AG04450 (cell line): Measurements from ENCODE around the gene TLE1. TPM values are rescaled to one million over a fixed set of nuclear protein-coding genes. Genes with fewer than 3 reads are reported as not detected.

Experiments
- CTCF ChIA-PET: fragments of 300-600, 350-600 bp; formaldehyde crosslinking; extraction: SDS; loops from one replicate; lab custom pipeline; 2022; ENCODE audit warnings: antibody characterized with exemption, inconsistent platforms; lab: Charles Lee
- POLR2A ChIA-PET: fragments of 350-600 bp; formaldehyde crosslinking; extraction: SDS; loops from one replicate; lab custom pipeline; 2021; ENCODE audit warnings: antibody characterized with exemption, inconsistent platforms; lab: Yijun Ruan, JAX
- DNase-seq: peaks from one replicate; pipeline ENCODE4 v3.0.0-alpha.2; 2011; ENCODE audit warnings: low read depth, low spot score
- H3K27ac ChIP-seq: one replicate; pipeline ENCODE4 v1.5.1; 2012; ENCODE audit warnings: low read depth, low read length, control low read depth
- H3K27me3 ChIP-seq: one replicate; pipeline ENCODE4 v1.6.0; 2012; ENCODE audit warnings: low read length; ENCODE audit not compliant: control insufficient read depth, insufficient read depth
- H3K4me3 ChIP-seq: 2 replicates; pipeline ENCODE4 v1.5.1; 2011; ENCODE audit warnings: mild to moderate bottlenecking, low read depth, low read length, control low read depth
- H3K9me3 ChIP-seq: 2 replicates; pipeline ENCODE4 v1.5.1; 2012; ENCODE audit warnings: low read length; ENCODE audit not compliant: control insufficient read depth, insufficient read depth
- polyA plus RNA-seq: library from polyadenylated mRNA; depleted of rRNA; stranded (reverse); fragments of >200 nt; gene quantifications from 2 replicates; pipeline ENCODE4 v1.2.3, GENCODE V29; 2011
- TF ChIP-seq, protein P1 (sequence below): IDR thresholded peaks from 2 replicates; pipeline ENCODE4 v1.5.1; 2011; ENCODE audit warnings: low read depth, low read length, control low read depth, inconsistent platforms

Gene TLE1
- polyA plus RNA-seq, 1 experiment, result 42.8 TPM

DNA sequence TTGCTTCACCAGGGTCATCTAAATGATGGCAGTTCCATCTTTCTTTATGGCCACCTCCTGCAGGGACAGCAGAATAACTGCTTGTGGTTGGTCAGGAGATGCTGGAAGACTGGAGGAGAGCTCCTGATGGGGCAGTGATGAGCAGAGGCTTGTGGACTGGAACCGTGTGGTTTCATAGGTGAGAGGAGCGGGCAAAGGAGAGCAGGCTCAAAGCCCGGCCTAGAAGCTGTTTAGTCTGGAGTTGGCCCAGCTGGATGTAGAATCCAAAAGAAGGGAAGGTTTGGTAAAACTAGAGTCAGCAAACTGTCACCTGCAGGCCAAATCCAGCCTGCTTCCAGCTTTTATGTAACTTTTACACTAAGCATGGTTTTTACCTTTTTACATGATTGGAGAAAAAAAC, 32.9 kb upstream of the TLE1 start:
- Histone ChIP-seq H3K27ac (no peak overlapping the region), H3K27me3 (no peaks in the 10 kb centered on the region), H3K9me3 (no peaks in the 10 kb centered on the region), H3K4me3 (no peak overlapping the region)
- POLR2A ChIA-PET, result no interaction called here
- CTCF ChIA-PET, result no interaction called here
- DNase-seq, result no peak
- TF ChIP-seq, protein P1, sequence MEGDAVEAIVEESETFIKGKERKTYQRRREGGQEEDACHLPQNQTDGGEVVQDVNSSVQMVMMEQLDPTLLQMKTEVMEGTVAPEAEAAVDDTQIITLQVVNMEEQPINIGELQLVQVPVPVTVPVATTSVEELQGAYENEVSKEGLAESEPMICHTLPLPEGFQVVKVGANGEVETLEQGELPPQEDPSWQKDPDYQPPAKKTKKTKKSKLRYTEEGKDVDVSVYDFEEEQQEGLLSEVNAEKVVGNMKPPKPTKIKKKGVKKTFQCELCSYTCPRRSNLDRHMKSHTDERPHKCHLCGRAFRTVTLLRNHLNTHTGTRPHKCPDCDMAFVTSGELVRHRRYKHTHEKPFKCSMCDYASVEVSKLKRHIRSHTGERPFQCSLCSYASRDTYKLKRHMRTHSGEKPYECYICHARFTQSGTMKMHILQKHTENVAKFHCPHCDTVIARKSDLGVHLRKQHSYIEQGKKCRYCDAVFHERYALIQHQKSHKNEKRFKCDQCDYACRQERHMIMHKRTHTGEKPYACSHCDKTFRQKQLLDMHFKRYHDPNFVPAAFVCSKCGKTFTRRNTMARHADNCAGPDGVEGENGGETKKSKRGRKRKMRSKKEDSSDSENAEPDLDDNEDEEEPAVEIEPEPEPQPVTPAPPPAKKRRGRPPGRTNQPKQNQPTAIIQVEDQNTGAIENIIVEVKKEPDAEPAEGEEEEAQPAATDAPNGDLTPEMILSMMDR, result no peak

DNA sequence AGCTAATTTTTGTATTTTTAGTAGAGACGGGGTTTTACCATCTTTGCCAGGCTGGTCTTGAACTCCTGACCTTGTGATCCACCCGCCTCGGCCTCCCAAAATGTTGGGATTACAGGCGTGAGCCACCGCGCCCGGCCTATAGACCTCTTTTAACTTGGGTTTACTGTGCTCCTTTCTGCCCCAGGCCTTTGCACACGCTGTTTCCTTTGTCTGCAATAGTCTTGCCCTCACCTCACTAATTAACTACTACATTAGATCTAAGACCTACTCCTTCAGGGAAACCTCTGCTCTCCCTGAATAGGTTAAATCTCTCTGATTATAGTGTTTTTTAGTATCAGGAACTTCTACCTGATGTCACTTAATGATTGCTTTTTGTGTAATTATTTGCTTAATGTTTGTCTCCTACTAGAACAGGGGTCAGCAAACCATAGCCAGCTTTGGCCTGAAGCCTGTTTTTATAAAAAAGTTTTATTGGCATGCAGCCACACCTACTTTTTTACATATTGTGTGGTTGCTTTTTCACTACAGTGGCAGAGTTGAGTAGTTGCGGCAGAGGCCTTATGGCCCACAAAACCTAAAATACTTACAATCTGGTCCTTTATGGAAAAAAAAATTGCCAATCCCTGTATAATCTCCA, 31.2 kb upstream of the TLE1 start:
- Histone ChIP-seq H3K4me3 (no peak overlapping the region), H3K9me3 (no peaks in the 10 kb centered on the region), H3K27ac (no peak overlapping the region), H3K27me3 (no peaks in the 10 kb centered on the region)
- DNase-seq, result no peak
- ChIA-PET CTCF (no interaction called here), POLR2A (no interaction called here)
- TF ChIP-seq, protein P1, result no peak

DNA sequence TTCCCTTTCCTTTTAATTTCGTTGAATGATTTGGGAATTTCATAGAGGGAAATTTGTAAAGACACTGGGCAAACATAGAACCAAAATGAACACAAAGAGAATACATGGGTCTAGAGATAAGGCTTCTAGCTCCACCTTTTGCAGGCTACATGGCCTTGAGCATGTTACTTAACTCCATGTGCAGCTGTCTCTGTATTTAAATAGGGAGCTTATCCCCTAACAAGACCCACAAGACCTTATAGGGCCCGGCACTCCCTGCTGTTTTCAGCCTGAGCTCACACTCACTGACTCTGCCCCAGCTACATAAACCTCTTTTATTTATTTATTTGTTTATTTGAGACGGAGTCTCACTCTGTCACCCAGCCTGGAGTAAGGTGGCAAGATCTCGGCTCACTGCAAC, 30.6 kb upstream of the TLE1 start:
- CTCF ChIA-PET, result no interaction called here

DNA sequence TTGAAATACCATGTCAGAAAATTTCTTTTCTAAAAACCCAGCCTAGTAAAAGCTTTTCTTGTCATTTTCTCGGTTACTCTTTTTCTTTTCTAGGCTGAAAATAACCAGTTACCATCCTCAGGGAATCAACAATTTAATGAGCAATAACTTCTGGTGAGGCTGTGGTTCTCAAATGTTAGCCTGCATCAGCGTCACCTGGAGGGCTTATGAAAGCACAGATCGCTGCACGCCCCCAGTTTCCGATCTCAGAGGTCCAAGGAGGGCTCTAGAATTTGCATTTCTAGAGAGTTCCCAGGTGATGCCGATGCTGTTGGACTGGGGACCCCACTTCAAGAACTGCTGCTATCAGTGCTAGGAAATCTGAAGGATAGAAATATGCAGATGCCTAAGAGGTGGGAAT, 28.9 kb upstream of the TLE1 start:
- Histone ChIP-seq H3K27ac (no peak overlapping the region), H3K4me3 (no peak overlapping the region), H3K27me3 (no peaks in the 10 kb centered on the region), H3K9me3 (no peaks in the 10 kb centered on the region)
- DNase-seq, result no peak
- POLR2A ChIA-PET, result no interaction called here
- TF ChIP-seq, protein P1, result no peak
- CTCF ChIA-PET, result no interaction called here

More for the DNA sequence above, 30.6 kb upstream of the TLE1 start:
- no peaks in the 10 kb centered on the region for H3K27me3 ChIP-seq
- H3K9me3 ChIP-seq, result no peaks in the 10 kb centered on the region
- no peak overlapping the region for H3K27ac ChIP-seq
- no peak for DNase-seq
- POLR2A ChIA-PET, result no interaction called here
- TF ChIP-seq, protein P1, result no peak
- no peak overlapping the region for H3K4me3 ChIP-seq

DNA sequence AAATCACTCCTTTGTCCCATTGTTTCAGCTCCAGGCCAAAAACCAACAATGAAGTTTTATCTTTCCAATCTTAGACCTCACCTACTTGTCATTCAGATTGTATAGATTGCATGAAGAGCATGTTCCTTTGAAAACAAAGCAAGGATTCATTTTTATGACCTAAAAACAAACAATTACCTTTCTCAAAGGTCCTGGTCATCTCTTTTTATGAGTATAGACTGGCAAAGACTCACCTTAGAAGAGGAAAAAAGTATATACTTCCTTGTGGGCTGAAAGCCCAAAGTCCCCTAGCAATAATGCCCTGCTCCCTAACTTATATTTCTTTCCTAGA, 28.4 kb upstream of the TLE1 start:
- TF ChIP-seq, protein P1, result no peak
- ChIA-PET CTCF (interaction anchor here (0.7 kb wide), 1 partner anchor 254 kb away, joined by 4 read pairs; no protein-coding TSS in a partner anchor), POLR2A (no interaction called here)
- Histone ChIP-seq H3K4me3 (no peak overlapping the region), H3K9me3 (no peaks in the 10 kb centered on the region), H3K27me3 (no peaks in the 10 kb centered on the region), H3K27ac (no peak overlapping the region)
- no peak for DNase-seq
